Ascending aorta (tissue), 2 donors: ENCODE measurements around the gene LXN. TPM values are rescaled to one million over a fixed set of nuclear protein-coding genes. Genes with fewer than 3 reads are reported as not detected.

Source experiments
- DNase-seq, 2 donors: peaks; one replicate each; pipeline ENCODE4 v3.0.0-alpha.2; 2019; ENCODE audit warnings: low spot score in 2 of 2
- H3K27ac ChIP-seq, 2 donors: fragments of 200-600 bp; sonication (generic); one replicate each; pipeline ENCODE4 v1.5.1; 2016 to 2017; ENCODE audit warnings: mild to moderate bottlenecking in 1 of 2
- H3K27me3 ChIP-seq: fragments of 200-600 bp; sonication (generic); one replicate; pipeline ENCODE4 v1.5.1; 2017
- H3K36me3 ChIP-seq, 2 donors: fragments of 200-600 bp; sonication (generic); one replicate each; pipeline ENCODE4 v1.5.1; 2016
- H3K4me1 ChIP-seq, 2 donors: fragments of 200-600 bp; sonication (generic); one replicate each; pipeline ENCODE4 v1.5.1; 2016 to 2017; ENCODE audit warnings: mild to moderate bottlenecking in 1 of 2
- H3K4me3 ChIP-seq, 2 donors: fragments of 200-600 bp; sonication (generic); one replicate each; pipeline ENCODE4 v1.5.1; 2016 to 2017; ENCODE audit warnings: mild to moderate bottlenecking in 1 of 2
- H3K9me3 ChIP-seq, 2 donors: fragments of 200-600 bp; sonication (generic); one replicate each; pipeline ENCODE4 v1.5.1; 2016
- CTCF ChIP-seq, 3 experiments: fragments of 200-600 bp in 2 of 3; fragments of 450-650 bp in 1 of 3; sonication (generic) in 2 of 3; IDR thresholded peaks; one replicate each; pipeline ENCODE4 v1.5.1; 2016 to 2019; ENCODE audit warnings: antibody characterized with exemption in 3 of 3, mild to moderate bottlenecking in 1 of 3, moderate library complexity in 1 of 3
- intact Hi-C: fragments of 100-400 bp; cut with DNase I; formaldehyde crosslinking; loops from one replicate; pipeline ENCODE4 v1.15.1; 2023
- total RNA-seq: library from RNA; depleted of rRNA; stranded (reverse); fragments of >200 nt; gene quantifications from one replicate; pipeline ENCODE4 v1.1.0, GENCODE V29; 2016

LXN gene
- total RNA-seq, 1 donor from 2014 or later = 1.2 TPM

- Histone ChIP-seq H3K27me3 (no peaks in the 10 kb centered on the region), H3K9me3 (no peaks in the 10 kb centered on the region), H3K4me1 (peaks cover 5 to 20% of the 10 kb centered on the region in 2 donors), H3K27ac (peak overlapping the region; percentile 53 to 64), H3K36me3 (peaks cover 6 to 8% of the 10 kb centered on the region in 2 donors), H3K4me3 (no peak overlapping the region)
- TF ChIP-seq CTCF (IDR thresholded peaks at IDR 0.05) = no peak
- intact Hi-C loops = loop anchor here (10.0 kb wide), 1 partner anchor 1538 kb away; no protein-coding TSS in a partner anchor
- no peak for DNase-seq
These were observed 40.0 kb upstream of the LXN start for GRCh38 chr3:158712443-158712842.

GRCh38 chr3:158711886-158712285 is 39.4 kb upstream of the LXN start:
- no peak for TF ChIP-seq CTCF (IDR thresholded peaks at IDR 0.05)
- intact Hi-C loops = loop anchor here (10.0 kb wide), 1 partner anchor 1537 kb away; no protein-coding TSS in a partner anchor
- DNase-seq = no peak
- peaks cover 5 to 20% of the 10 kb centered on the region in 2 donors for H3K4me1 ChIP-seq
- H3K4me3 ChIP-seq = no peak overlapping the region
- peaks cover 6 to 8% of the 10 kb centered on the region in 2 donors for H3K36me3 ChIP-seq
- H3K27me3 ChIP-seq = no peaks in the 10 kb centered on the region
- H3K27ac ChIP-seq = peak overlapping the region; percentile 53 to 64
- H3K9me3 ChIP-seq = no peaks in the 10 kb centered on the region

- DNase-seq = no peak
- peak overlapping the region; percentile 53 to 64 for H3K27ac ChIP-seq
- TF ChIP-seq CTCF (IDR thresholded peaks at IDR 0.05) = no peak
- no peak overlapping the region for H3K4me3 ChIP-seq
- H3K4me1 ChIP-seq = peaks cover 5 to 20% of the 10 kb centered on the region in 2 donors
- H3K36me3 ChIP-seq = peaks cover 6 to 8% of the 10 kb centered on the region in 2 donors
- H3K9me3 ChIP-seq = no peaks in the 10 kb centered on the region
- H3K27me3 ChIP-seq = no peaks in the 10 kb centered on the region
- intact Hi-C loops = loop anchor here (10.0 kb wide), 1 partner anchor 1536 kb away; no protein-coding TSS in a partner anchor
These were observed 38.2 kb upstream of the LXN start for GRCh38 chr3:158710601-158711000.

- peak overlapping the region in 1 of 2 donors; percentile 23 for H3K27ac ChIP-seq
- intact Hi-C loops = loop anchor here (10.0 kb wide), 1 partner anchor 1535 kb away; no protein-coding TSS in a partner anchor
- peaks cover 5 to 20% of the 10 kb centered on the region in 2 donors for H3K4me1 ChIP-seq
- H3K9me3 ChIP-seq = no peaks in the 10 kb centered on the region
- H3K27me3 ChIP-seq = no peaks in the 10 kb centered on the region
- no peak for TF ChIP-seq CTCF (IDR thresholded peaks at IDR 0.05)
- H3K4me3 ChIP-seq = no peak overlapping the region
- H3K36me3 ChIP-seq = peaks cover 6 to 8% of the 10 kb centered on the region in 2 donors
- DNase-seq = no peak
These were observed 37.2 kb upstream of the LXN start for GRCh38 chr3:158709666-158710083.

GRCh38 chr3:158703566-158703965 is 31.1 kb upstream of the LXN start:
- no peaks in the 10 kb centered on the region for H3K27me3 ChIP-seq
- H3K9me3 ChIP-seq = no peaks in the 10 kb centered on the region
- peak overlapping the region in 1 of 2 donors; percentile 48 for H3K27ac ChIP-seq
- DNase-seq = no peak
- no peak for TF ChIP-seq CTCF (IDR thresholded peaks at IDR 0.05)
- no peaks in the 10 kb centered on the region for H3K4me1 ChIP-seq
- intact Hi-C loops = no loop called here
- peaks cover 5 to 6% of the 10 kb centered on the region in 2 donors for H3K36me3 ChIP-seq
- H3K4me3 ChIP-seq = no peak overlapping the region
